HepG2 (cell line): Measurements from ENCODE around the gene CCND2. TPM values are rescaled to one million over a fixed set of nuclear protein-coding genes. Genes with fewer than 3 reads are reported as not detected.

Experiments used
- ATAC-seq: fragments of 200-7000 bp; cut with Tn5 transposase; 3 replicates; pipeline ENCODE4 v1.9.1; 2020; ENCODE audit warnings: mild to moderate bottlenecking, moderate library complexity
- BruUV-seq: library from RNA; stranded (reverse); fragments of 400-500 nt; replicated peaks from 2 replicates; lab custom pipeline; 2021; lab: Mats Ljungman, UMichigan
- CTCF ChIA-PET: fragments of 300-600 bp; formaldehyde crosslinking; extraction: SDS; loops from one replicate; lab custom pipeline; 2021; ENCODE audit warnings: low total read pairs, inconsistent platforms, low intra/inter-chr PET ratio; lab: Yijun Ruan, JAX
- POLR2A ChIA-PET: fragments of 350-600 bp; sonication (Branson Sonifier 250); formaldehyde crosslinking; loops from one replicate; lab custom pipeline; 2020; ENCODE audit warnings: antibody characterized with exemption, inconsistent platforms; lab: Yijun Ruan, JAX
- DNase-seq: peaks from one replicate; pipeline ENCODE4 v3.0.0-alpha.2; 2015; ENCODE audit warnings: low spot score
- FAIRE-seq: peaks from 3 replicates; lab custom pipeline; 2011; peaks lifted over from hg19 to GRCh38; lab: Jason Lieb, UNC
- H2AFZ ChIP-seq: one replicate; pipeline ENCODE4 v1.6.1; 2011; ENCODE audit warnings: low read length, inconsistent platforms
- H3K27ac ChIP-seq: fragments of 300-600 bp; 3 replicates; pipeline ENCODE4 v1.8.0; 2011; ENCODE audit warnings: mixed run types, mild to moderate bottlenecking, mixed read lengths, low read length, inconsistent platforms; ENCODE audit not compliant: insufficient read depth; ENCODE audit errors: extremely low read length
- H3K27me3 ChIP-seq, 2 experiments: fragments of 200-600 bp in 1 of 2; 2 replicates in 1 of 2; 3 replicates in 1 of 2; pipeline versions ENCODE4 v1.6.0 to v1.8.0; 2011; ENCODE audit warnings: low read length in 2 of 2, mild to moderate bottlenecking in 2 of 2, moderate library complexity in 2 of 2, inconsistent platforms in 1 of 2; ENCODE audit not compliant: insufficient read depth in 2 of 2, control insufficient read depth in 1 of 2
- H3K36me3 ChIP-seq, 2 experiments: fragments of 200-600 bp in 1 of 2; replicated peaks in 1 of 2; 2 replicates in 1 of 2; 3 replicates in 1 of 2; pipeline versions ENCODE4 v1.5.1 to v1.8.0; 2011; ENCODE audit warnings: low read length in 2 of 2, inconsistent platforms in 1 of 2; ENCODE audit not compliant: insufficient read depth in 2 of 2, control insufficient read depth in 1 of 2
- H3K4me1 ChIP-seq: 2 replicates; pipeline ENCODE4 v1.5.1; 2012; ENCODE audit warnings: low read length, inconsistent platforms; ENCODE audit not compliant: insufficient read depth
- H3K4me2 ChIP-seq: 2 replicates; pipeline ENCODE4 v1.6.0; 2011; ENCODE audit warnings: low read depth, low read length, inconsistent platforms
- H3K4me3 ChIP-seq, 3 experiments: fragments of 200-600 bp in 1 of 3; sonication (generic), shearing (Covaris generic) in 1 of 3; replicated peaks in 1 of 3; 2 replicates each; pipeline ENCODE4 v1.5.1; 2011 to 2016; ENCODE audit warnings: low read length in 3 of 3, inconsistent platforms in 2 of 3, low read depth in 2 of 3, mild to moderate bottlenecking in 2 of 3, control low read depth in 1 of 3, mixed read lengths in 1 of 3; ENCODE audit not compliant: insufficient read depth in 1 of 3
- H3K79me2 ChIP-seq: one replicate; pipeline ENCODE4 v1.6.1; 2011; ENCODE audit warnings: low read length, inconsistent platforms; ENCODE audit not compliant: insufficient read depth
- H3K9ac ChIP-seq: 2 replicates; pipeline ENCODE4 v1.6.0; 2011; ENCODE audit warnings: mild to moderate bottlenecking, low read depth, low read length, inconsistent platforms; ENCODE audit not compliant: insufficient read depth
- H3K9me3 ChIP-seq: 2 replicates; pipeline ENCODE4 v1.5.1; 2012; ENCODE audit warnings: mild to moderate bottlenecking, low read length
- H4K20me1 ChIP-seq: 2 replicates; pipeline ENCODE4 v1.6.0; 2011; ENCODE audit warnings: inconsistent platforms, mild to moderate bottlenecking, low read length, moderate library complexity; ENCODE audit not compliant: insufficient read depth
- ATAD3A ChIP-seq: sonication (generic); formaldehyde crosslinking; IDR thresholded peaks from 2 replicates; pipeline ENCODE4 v1.4.0; 2020; ENCODE audit warnings: missing genetic modification reagents
- BCL6 ChIP-seq: IDR thresholded peaks from 2 replicates; pipeline ENCODE4 v1.6.1; 2016; ENCODE audit warnings: missing genetic modification reagents, missing compliant biosample characterization
- GABPA ChIP-seq, 2 experiments: IDR thresholded peaks; 2 replicates each; pipeline ENCODE4 v1.6.1; 2011 to 2016; ENCODE audit warnings: low read depth in 2 of 2, low read length in 1 of 2, missing biosample characterization in 1 of 2, missing genetic modification characterization in 1 of 2
- HES4 ChIP-seq: sonication (generic); formaldehyde crosslinking; IDR thresholded peaks from 2 replicates; pipeline ENCODE4 v1.9.0; 2021; ENCODE audit warnings: mild to moderate bottlenecking, missing genetic modification reagents, borderline replicate concordance
- LCORL ChIP-seq, 2 experiments: fragments of 450-650 bp in 1 of 2; sonication (generic) in 1 of 2; formaldehyde crosslinking in 1 of 2; IDR thresholded peaks; 2 replicates each; pipeline versions ENCODE4 v1.5.0 to v1.6.1; 2017 to 2020; ENCODE audit warnings: antibody characterized with exemption in 1 of 2, missing genetic modification reagents in 1 of 2
- MED8 ChIP-seq: sonication (generic); formaldehyde crosslinking; IDR thresholded peaks from 2 replicates; pipeline ENCODE4 v1.8.1; 2023; ENCODE audit warnings: mild to moderate bottlenecking, missing genetic modification reagents; ENCODE audit not compliant: insufficient replicate concordance
- NFE2L1 ChIP-seq: sonication (generic); formaldehyde crosslinking; IDR thresholded peaks from 2 replicates; pipeline ENCODE4 v1.4.0; 2020; ENCODE audit warnings: missing genetic modification reagents, mild to moderate bottlenecking, borderline replicate concordance
- NR2F2 ChIP-seq: IDR thresholded peaks from 2 replicates; pipeline ENCODE4 v1.6.1; 2012; ENCODE audit warnings: low read depth, inconsistent platforms, borderline replicate concordance
- PHF21A ChIP-seq: sonication (generic); formaldehyde crosslinking; IDR thresholded peaks from 2 replicates; pipeline ENCODE4 v1.5.0; 2020; ENCODE audit warnings: mild to moderate bottlenecking, missing genetic modification reagents
- RBAK ChIP-seq: sonication (generic); formaldehyde crosslinking; IDR thresholded peaks from 2 replicates; pipeline ENCODE4 v1.5.1; 2020; ENCODE audit warnings: mild to moderate bottlenecking, missing genetic modification reagents
- RBFOX2 ChIP-seq: fragments of 200-400 bp; formaldehyde crosslinking; IDR thresholded peaks from 2 replicates; pipeline ENCODE4 v1.6.1; 2017; ENCODE audit warnings: low read depth, mild to moderate bottlenecking, low read length
- SMAD1 ChIP-seq: sonication (generic); formaldehyde crosslinking; IDR thresholded peaks from 2 replicates; pipeline ENCODE4 v1.4.0; 2020; ENCODE audit warnings: missing genetic modification reagents, low read depth, mild to moderate bottlenecking, borderline replicate concordance
- SP4 ChIP-seq: sonication (generic); formaldehyde crosslinking; IDR thresholded peaks from 2 replicates; pipeline ENCODE4 v1.8.1; 2023; ENCODE audit warnings: mild to moderate bottlenecking, missing genetic modification reagents
- ZNF124 ChIP-seq: sonication (generic); formaldehyde crosslinking; IDR thresholded peaks from 2 replicates; pipeline ENCODE4 v1.4.0; 2020; ENCODE audit warnings: missing genetic modification reagents
- ZNF7 ChIP-seq: IDR thresholded peaks from 2 replicates; pipeline ENCODE4 v1.6.1; 2016; ENCODE audit warnings: missing biosample characterization, missing genetic modification reagents
- ZNF75D ChIP-seq: sonication (generic); formaldehyde crosslinking; IDR thresholded peaks from 2 replicates; pipeline ENCODE4 v1.8.1; 2023; ENCODE audit warnings: missing genetic modification reagents, mild to moderate bottlenecking, borderline replicate concordance
- ZSCAN31 ChIP-seq: sonication (generic); formaldehyde crosslinking; IDR thresholded peaks from 2 replicates; pipeline ENCODE4 v1.5.0; 2020; ENCODE audit warnings: low read depth, mild to moderate bottlenecking, missing genetic modification reagents
- ZSCAN9 ChIP-seq: IDR thresholded peaks from 2 replicates; pipeline ENCODE4 v1.6.1; 2016; ENCODE audit warnings: borderline replicate concordance
- WGBS: methylation state at CpG from one replicate; pipeline ENCODE4 v1.1.6; 2017; ENCODE audit warnings: low lambda C conversion rate; 5-methylcytosine and 5-hydroxymethylcytosine counted together
- in situ Hi-C: cut with HindIII; loops from 2 replicates; pipeline ENCODE4 v1.10.0; 2017; ENCODE audit warnings: low pct_unique_long_range_greater_than_20kb; ENCODE audit not compliant: extremely low pct_ligation_motif_present
- intact Hi-C: fragments of 100-400 bp; cut with micrococcal nuclease; formaldehyde crosslinking; loops from one replicate; pipeline ENCODE4 v1.10.0; 2022; ENCODE audit not compliant: unreplicated experiment
- polyA plus RNA-seq, 8 experiments: library from polyadenylated mRNA; depleted of rRNA in 3 of 8; stranded (reverse) in 7 of 8; unstranded in 1 of 8; fragments of >200 nt; fragmentation: Illumina TruSeq in 4 of 8; extraction: Trizol in 4 of 8; gene quantifications; 2 replicates each; pipeline versions ENCODE4 v1.2.1 to v1.2.3, GENCODE V29; 2011 to 2016; ENCODE audit warnings: low read depth in 4 of 8, missing spikeins in 1 of 8, mixed read lengths in 1 of 8; ENCODE audit not compliant: insufficient read depth in 1 of 8
- total RNA-seq, 5 experiments: library from RNA; depleted of rRNA; stranded (reverse); fragments of >200 nt; fragmentation: Illumina TruSeq; extraction: Trizol; gene quantifications; 2 replicates each; pipeline ENCODE4 v1.2.3, GENCODE V29; 2016; ENCODE audit warnings: low read depth in 1 of 5
- TF ChIP-seq, protein P1 (sequence below): sonication (generic); formaldehyde crosslinking; IDR thresholded peaks from 2 replicates; pipeline ENCODE4 v1.5.1; 2020; ENCODE audit warnings: missing genetic modification reagents, mild to moderate bottlenecking, borderline replicate concordance
- TF ChIP-seq, protein P2 (sequence below): sonication (generic); formaldehyde crosslinking; conservative IDR thresholded peaks from 2 replicates; pipeline ENCODE4 v1.4.0; 2020; ENCODE audit warnings: missing genetic modification reagents

CCND2 gene
- total and polyA plus RNA-seq, 2 of the 13 experiments (the other 11 are each of a cell fraction or from before 2014, with no cell fraction given): 0.61 to 1.4 TPM

DNA sequence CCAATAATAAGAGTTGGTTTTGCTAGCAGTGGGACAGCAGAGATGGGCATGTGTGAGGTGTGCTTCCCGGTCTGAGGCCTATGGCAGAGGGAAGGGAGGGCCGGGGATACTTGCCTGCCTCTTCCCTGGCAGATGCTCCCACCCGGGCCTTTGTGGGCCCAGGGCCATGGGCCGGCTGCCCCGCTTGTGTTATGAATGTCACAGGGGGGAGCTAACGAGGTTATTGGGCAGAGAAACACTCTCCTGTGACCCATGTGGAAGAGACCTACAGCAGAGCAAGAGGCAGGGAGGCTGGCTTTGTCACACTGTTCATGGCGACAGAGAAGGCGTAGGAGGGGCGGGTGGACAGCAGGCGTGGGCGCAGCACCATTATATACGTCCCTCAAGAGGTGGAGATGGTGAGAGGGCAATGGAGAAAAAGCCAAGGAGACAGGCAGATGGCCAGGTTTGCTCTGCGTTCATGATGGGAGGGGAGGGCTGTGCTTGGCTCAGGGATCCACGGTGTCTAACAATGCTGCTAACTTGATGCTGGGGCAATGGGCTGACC lies 13.3 kb downstream of the CCND2 start (continued):
- TF ChIP-seq, protein P1, sequence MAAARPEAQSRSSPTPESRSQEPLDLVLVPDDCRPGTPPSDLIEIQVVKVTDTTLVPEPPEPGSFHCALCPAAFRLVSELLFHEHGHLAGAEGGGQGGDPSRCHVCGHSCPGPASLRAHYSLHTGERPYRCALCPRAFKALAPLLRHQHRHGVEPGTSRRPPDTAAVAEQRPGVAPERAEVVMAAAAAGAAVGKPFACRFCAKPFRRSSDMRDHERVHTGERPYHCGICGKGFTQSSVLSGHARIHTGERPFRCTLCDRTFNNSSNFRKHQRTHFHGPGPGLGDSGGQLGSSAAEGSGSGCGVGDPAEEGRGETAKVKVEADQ (CRISPR knock-in tag): no peak
- TF ChIP-seq GABPA (IDR thresholded peaks at IDR 0.05; ENCODE audit: low read depth, low read length) (no peak), GABPA (CRISPR knock-in tag; IDR thresholded peaks at IDR 0.05; ENCODE audit: low read depth) (no peak), NFE2L1 (CRISPR knock-in tag) (no peak), ZSCAN9 (CRISPR knock-in tag) (no peak), MED8 (CRISPR knock-in tag) (no peak), SMAD1 (CRISPR knock-in tag) (no peak), RBFOX2 (no peak), PHF21A (CRISPR knock-in tag) (no peak), SP4 (CRISPR knock-in tag) (no peak), NR2F2 (no peak), ATAD3A (CRISPR knock-in tag) (no peak)

- Histone ChIP-seq H3K27ac (no peak overlapping the region), H3K27me3 (peaks cover 3 to 64% of the 10 kb centered on the region in 2 experiments), H3K4me3 (no peak overlapping the region), H3K36me3 (no peaks in the 10 kb centered on the region), H3K4me1 (no peaks in the 10 kb centered on the region), H3K79me2 (no peaks in the 10 kb centered on the region), H3K9ac (no peak overlapping the region), H4K20me1 (no peaks in the 10 kb centered on the region), H3K4me2 (no peak overlapping the region), H2AFZ (no peak overlapping the region), H3K9me3 (no peaks in the 10 kb centered on the region)
- FAIRE-seq (no peak), ATAC-seq (no peak), DNase-seq (no peak)
- 40% methylated on average over 15 of the region's 18 CpGs for WGBS
- in situ Hi-C loops (no loop called here), intact Hi-C loops (no loop called here)
- TF ChIP-seq ZNF7 (CRISPR knock-in tag) (no peak), LCORL (IDR thresholded peaks at IDR 0.05) (no peak), LCORL (CRISPR knock-in tag; IDR thresholded peaks at IDR 0.05) (no peak), RBAK (CRISPR knock-in tag) (no peak), ZNF75D (CRISPR knock-in tag) (no peak), BCL6 (CRISPR knock-in tag) (no peak), HES4 (CRISPR knock-in tag) (no peak), ZSCAN31 (CRISPR knock-in tag) (no peak), ZNF124 (CRISPR knock-in tag) (no peak)
- TF ChIP-seq, protein P2, sequence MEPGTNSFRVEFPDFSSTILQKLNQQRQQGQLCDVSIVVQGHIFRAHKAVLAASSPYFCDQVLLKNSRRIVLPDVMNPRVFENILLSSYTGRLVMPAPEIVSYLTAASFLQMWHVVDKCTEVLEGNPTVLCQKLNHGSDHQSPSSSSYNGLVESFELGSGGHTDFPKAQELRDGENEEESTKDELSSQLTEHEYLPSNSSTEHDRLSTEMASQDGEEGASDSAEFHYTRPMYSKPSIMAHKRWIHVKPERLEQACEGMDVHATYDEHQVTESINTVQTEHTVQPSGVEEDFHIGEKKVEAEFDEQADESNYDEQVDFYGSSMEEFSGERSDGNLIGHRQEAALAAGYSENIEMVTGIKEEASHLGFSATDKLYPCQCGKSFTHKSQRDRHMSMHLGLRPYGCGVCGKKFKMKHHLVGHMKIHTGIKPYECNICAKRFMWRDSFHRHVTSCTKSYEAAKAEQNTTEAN: no peak
- ChIA-PET POLR2A (no interaction called here), CTCF (no interaction called here)
- BruUV-seq: no TSS peak
These were observed 14.0 kb downstream of the CCND2 start for GRCh38 chr12:4287325-4288211.
